Hepatocyte (in vitro differentiated cells): ENCODE data around the gene LCN1. TPM values are rescaled to one million over a fixed set of nuclear protein-coding genes. Genes with fewer than 3 reads are reported as not detected.
A peak's percentile ranks its signal among the peaks of the same experiment; 100 is the strongest.
"Not testable (repeated sequence)": the region's sequence is repeated elsewhere in the genome, so short reads cannot be mapped to it uniquely, and the experiment has no call there.

Experiments used
- DNase-seq: peaks from one replicate; pipeline ENCODE4 v3.0.0-alpha.2; 2016; ENCODE audit warnings: low spot score
- H2AFZ ChIP-seq: fragments of 200-600 bp; sonication (generic); 2 replicates; pipeline ENCODE4 v1.6.0; 2016; ENCODE audit warnings: antibody characterized with exemption, mild to moderate bottlenecking
- H3K27ac ChIP-seq: fragments of 200-600 bp; sonication (generic); 2 replicates; pipeline ENCODE4 v1.5.1; 2016; ENCODE audit warnings: mild to moderate bottlenecking
- H3K27me3 ChIP-seq: fragments of 200-600 bp; sonication (generic); 2 replicates; pipeline ENCODE4 v1.6.1; 2016
- H3K36me3 ChIP-seq: fragments of 200-600 bp; sonication (generic); replicated peaks from 2 replicates; pipeline ENCODE4 v1.5.1; 2016; ENCODE audit warnings: low read depth; ENCODE audit not compliant: insufficient read depth
- H3K4me1 ChIP-seq: fragments of 200-600 bp; sonication (generic); 2 replicates; pipeline ENCODE4 v1.5.1; 2016; ENCODE audit warnings: mild to moderate bottlenecking, moderate library complexity; ENCODE audit not compliant: insufficient read depth
- H3K4me2 ChIP-seq: fragments of 200-600 bp; sonication (generic); 2 replicates; pipeline ENCODE4 v1.6.0; 2016
- H3K4me3 ChIP-seq: fragments of 200-600 bp; sonication (generic); 2 replicates; pipeline ENCODE4 v1.5.1; 2016; ENCODE audit warnings: mild to moderate bottlenecking
- H3K79me2 ChIP-seq: fragments of 200-600 bp; sonication (generic); 2 replicates; pipeline ENCODE4 v1.6.0; 2017; ENCODE audit warnings: mild to moderate bottlenecking
- H3K9me2 ChIP-seq: fragments of 200-600 bp; sonication (generic); replicated peaks from 2 replicates; pipeline ENCODE4 v1.6.0; 2017; ENCODE audit warnings: mild to moderate bottlenecking; ENCODE audit not compliant: insufficient read depth
- H3K9me3 ChIP-seq: fragments of 200-600 bp; sonication (generic); 2 replicates; pipeline ENCODE4 v1.5.1; 2016; ENCODE audit warnings: low read depth, mild to moderate bottlenecking
- H4K20me1 ChIP-seq: fragments of 200-600 bp; sonication (generic); 2 replicates; pipeline ENCODE4 v1.6.0; 2016; ENCODE audit warnings: mild to moderate bottlenecking; ENCODE audit not compliant: insufficient read depth, poor library complexity, severe bottlenecking
- EZH2 ChIP-seq: fragments of 200-600 bp; sonication (generic); IDR thresholded peaks from 2 replicates; pipeline ENCODE4 v1.6.1; 2016; ENCODE audit warnings: antibody characterized with exemption, mild to moderate bottlenecking, borderline replicate concordance
- EZH2phosphoT487 ChIP-seq: fragments of 200-600 bp; sonication (generic); IDR thresholded peaks from one replicate; pipeline ENCODE4 v1.6.1; 2018; ENCODE audit warnings: antibody characterized with exemption, mild to moderate bottlenecking, low read depth, moderate library complexity; ENCODE audit not compliant: unreplicated experiment, severe bottlenecking
- WGBS: methylation state at CpG from one replicate; pipeline ENCODE4 v1.1.6; 2016; ENCODE audit warnings: low lambda C conversion rate; ENCODE audit errors: missing lambda C conversion rate; 5-methylcytosine and 5-hydroxymethylcytosine counted together
- polyA plus RNA-seq: library from polyadenylated mRNA; unstranded; fragments of >200 nt; fragmentation: Nextera tagmentation; extraction: Ambion mirVana; gene quantifications from 2 replicates; pipeline ENCODE4 v1.2.1, GENCODE V29; 2016
- total RNA-seq: library from RNA; depleted of rRNA; stranded (reverse); fragments of >200 nt; gene quantifications from 2 replicates; pipeline ENCODE4 v1.2.3, GENCODE V29; 2014
- TF ChIP-seq, protein P1 (sequence below): fragments of 200-600 bp; sonication (generic); IDR thresholded peaks from 2 replicates; pipeline ENCODE4 v1.5.1; 2016; ENCODE audit warnings: antibody characterized with exemption, mild to moderate bottlenecking; ENCODE audit not compliant: poor library complexity

The LCN1 gene
- total and polyA plus RNA-seq, 2 experiments from 2014 or later = not detected

DNA sequence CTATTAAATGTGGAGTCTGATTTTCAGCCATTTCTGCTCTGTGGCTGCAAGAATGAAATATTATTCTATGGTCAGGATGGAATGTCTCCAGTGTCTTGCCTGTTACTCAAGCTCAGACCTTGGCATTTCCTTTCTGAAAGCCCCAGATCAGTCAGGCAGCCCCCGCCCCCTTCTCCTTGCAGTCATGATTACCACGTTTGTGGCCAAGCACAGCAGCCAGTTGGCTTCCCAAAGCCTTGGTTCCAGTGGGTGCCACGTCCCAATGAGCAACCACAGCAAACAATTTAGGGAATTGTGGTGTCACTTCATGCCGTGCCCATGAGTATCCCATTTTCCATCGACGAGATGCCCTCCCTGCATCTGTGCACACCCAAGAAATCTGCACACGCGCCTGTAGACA lies 15.0 kb downstream of the LCN1 start:
- Histone ChIP-seq H3K27me3 (no peaks in the 10 kb centered on the region), H3K4me2 (no peak overlapping the region), H3K9me3 (no peaks in the 10 kb centered on the region), H3K36me3 (no peaks in the 10 kb centered on the region), H2AFZ (no peak overlapping the region), H4K20me1 (no peaks in the 10 kb centered on the region), H3K9me2 (no peaks in the 10 kb centered on the region), H3K4me3 (no peak overlapping the region), H3K27ac (no peak overlapping the region), H3K4me1 (no peaks in the 10 kb centered on the region), H3K79me2 (no peaks in the 10 kb centered on the region)
- 85% methylated on average over 8 of the region's 8 CpGs for WGBS
- TF ChIP-seq EZH2phosphoT487 = no peak
- TF ChIP-seq EZH2 = no peak
- TF ChIP-seq, protein P1, sequence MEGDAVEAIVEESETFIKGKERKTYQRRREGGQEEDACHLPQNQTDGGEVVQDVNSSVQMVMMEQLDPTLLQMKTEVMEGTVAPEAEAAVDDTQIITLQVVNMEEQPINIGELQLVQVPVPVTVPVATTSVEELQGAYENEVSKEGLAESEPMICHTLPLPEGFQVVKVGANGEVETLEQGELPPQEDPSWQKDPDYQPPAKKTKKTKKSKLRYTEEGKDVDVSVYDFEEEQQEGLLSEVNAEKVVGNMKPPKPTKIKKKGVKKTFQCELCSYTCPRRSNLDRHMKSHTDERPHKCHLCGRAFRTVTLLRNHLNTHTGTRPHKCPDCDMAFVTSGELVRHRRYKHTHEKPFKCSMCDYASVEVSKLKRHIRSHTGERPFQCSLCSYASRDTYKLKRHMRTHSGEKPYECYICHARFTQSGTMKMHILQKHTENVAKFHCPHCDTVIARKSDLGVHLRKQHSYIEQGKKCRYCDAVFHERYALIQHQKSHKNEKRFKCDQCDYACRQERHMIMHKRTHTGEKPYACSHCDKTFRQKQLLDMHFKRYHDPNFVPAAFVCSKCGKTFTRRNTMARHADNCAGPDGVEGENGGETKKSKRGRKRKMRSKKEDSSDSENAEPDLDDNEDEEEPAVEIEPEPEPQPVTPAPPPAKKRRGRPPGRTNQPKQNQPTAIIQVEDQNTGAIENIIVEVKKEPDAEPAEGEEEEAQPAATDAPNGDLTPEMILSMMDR = no peak
- DNase-seq = no peak

DNA sequence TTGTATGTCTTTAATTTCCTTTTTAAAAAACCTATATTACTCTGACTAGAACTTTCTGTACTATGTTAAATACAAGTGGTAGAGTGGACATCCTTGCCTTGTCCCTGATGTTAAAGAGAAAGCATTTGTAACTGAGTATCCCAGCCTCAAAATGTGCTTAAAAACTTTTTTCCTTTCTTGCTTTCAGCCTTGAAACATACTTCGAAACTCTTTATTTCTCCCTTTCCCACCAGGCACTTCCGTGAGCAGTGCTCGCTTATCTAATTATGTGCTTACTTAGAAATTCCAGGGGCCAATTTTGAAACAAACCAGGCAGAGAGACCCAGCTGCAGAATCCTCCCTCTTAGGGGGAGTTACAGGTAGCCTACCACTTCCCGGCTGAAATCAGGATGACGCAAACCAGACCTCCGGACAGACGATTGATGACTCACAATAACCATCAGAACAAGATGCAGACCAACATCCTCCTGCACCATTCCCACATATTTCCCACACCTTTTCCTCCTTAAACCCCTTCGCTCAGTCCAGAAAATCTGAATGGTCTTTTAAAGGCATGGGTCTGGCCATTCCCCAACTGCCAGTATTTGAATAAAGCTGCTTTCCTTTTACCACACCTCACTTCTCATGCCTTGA lies 22.1 kb downstream of the LCN1 start:
- H3K4me3 ChIP-seq, H3K9me3 ChIP-seq, H3K79me2 ChIP-seq, H3K4me1 ChIP-seq, H3K27me3 ChIP-seq, H3K9me2 ChIP-seq, H4K20me1 ChIP-seq, H2AFZ ChIP-seq, DNase-seq, H3K36me3 ChIP-seq: not testable (repeated sequence)
- Histone ChIP-seq H3K27ac (peak overlapping the region; percentile 62), H3K4me2 (peak overlapping the region; percentile 50)
- WGBS = 40% methylated on average over 8 of the region's 8 CpGs

DNA sequence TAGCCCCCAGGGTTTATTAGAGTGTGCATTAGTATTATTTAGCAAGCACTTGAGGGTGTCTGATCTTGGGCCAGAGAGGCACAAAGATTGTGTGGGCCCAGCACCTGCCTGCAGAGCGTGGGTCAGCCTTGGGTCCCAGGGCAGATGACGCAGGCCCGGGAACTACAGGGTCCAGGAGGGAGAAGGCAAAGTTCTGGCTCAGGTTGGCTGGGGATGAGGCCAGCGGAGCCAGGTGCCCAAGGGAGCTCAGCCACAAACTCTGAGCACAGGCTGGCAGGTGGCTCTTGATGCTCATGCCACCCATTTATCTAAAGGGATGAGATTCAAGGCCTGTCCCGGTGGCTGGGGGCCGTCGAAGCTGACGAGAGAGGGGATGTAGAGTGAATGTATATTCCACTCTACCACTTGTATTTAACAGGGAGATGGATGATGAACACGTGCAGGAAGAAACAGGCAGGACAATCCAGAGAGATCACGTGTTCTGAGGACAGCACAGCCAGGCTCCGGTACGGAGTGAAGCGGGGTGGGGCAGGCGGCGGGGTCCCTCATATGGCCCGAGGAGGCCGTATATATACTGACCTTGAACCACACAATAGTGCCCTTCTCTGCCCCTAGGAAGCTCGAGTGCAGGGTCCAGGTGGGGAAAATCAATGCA lies 23.9 kb downstream of the LCN1 start:
- Histone ChIP-seq H3K36me3 (no peaks in the 10 kb centered on the region), H3K4me1 (no peaks in the 10 kb centered on the region), H3K27ac (no peak overlapping the region), H3K4me2 (no peak overlapping the region), H3K27me3 (no peaks in the 10 kb centered on the region), H3K4me3 (no peak overlapping the region), H4K20me1 (no peaks in the 10 kb centered on the region), H3K79me2 (no peaks in the 10 kb centered on the region), H3K9me3 (no peaks in the 10 kb centered on the region), H2AFZ (no peak overlapping the region), H3K9me2 (no peaks in the 10 kb centered on the region)
- 88% methylated on average over 18 of the region's 18 CpGs for WGBS
- DNase-seq = no peak
- no peak for TF ChIP-seq EZH2
- TF ChIP-seq, protein P1 = no peak
- no peak for TF ChIP-seq EZH2phosphoT487

DNA sequence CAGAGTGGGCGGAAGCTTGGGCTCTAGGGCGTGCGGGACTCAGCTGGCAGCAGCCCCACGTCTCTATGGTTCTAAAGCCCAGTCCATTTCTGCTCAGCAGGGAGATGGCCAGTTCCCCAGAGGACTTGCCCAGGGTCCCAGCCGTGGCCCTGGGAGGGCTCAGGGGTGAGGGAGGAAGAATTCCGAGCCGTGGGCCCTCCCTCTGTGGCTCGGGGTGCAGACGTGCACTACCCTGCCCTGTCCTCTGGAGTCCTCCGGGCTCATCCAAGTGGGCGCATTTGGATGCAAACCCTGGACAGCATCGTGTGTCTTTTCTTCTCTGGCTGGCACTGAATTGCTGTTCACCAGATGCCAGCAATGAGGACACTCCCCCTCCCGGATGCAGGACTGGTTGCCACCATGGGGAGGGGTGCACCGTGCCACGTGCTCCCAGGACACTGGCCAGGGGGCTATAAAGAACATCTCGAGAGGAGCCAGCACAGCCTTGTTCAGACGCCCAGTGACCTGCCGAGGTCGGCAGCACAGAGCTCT lies 24.5 kb downstream of the LCN1 start, which contains the start of gene OBP2A:
Gene OBP2A, plus strand, starts transcription at position 481 of the 531 bp plus-strand sequence. CDS start 55 bp downstream, outside the sequence.
- not testable (repeated sequence) for H3K4me3 ChIP-seq, H3K4me1 ChIP-seq, H4K20me1 ChIP-seq, H3K4me2 ChIP-seq, H3K9me2 ChIP-seq, DNase-seq, H2AFZ ChIP-seq, H3K79me2 ChIP-seq, H3K27me3 ChIP-seq, H3K36me3 ChIP-seq, H3K27ac ChIP-seq, H3K9me3 ChIP-seq
- 88% methylated on average over 12 of the region's 19 CpGs for WGBS

DNA sequence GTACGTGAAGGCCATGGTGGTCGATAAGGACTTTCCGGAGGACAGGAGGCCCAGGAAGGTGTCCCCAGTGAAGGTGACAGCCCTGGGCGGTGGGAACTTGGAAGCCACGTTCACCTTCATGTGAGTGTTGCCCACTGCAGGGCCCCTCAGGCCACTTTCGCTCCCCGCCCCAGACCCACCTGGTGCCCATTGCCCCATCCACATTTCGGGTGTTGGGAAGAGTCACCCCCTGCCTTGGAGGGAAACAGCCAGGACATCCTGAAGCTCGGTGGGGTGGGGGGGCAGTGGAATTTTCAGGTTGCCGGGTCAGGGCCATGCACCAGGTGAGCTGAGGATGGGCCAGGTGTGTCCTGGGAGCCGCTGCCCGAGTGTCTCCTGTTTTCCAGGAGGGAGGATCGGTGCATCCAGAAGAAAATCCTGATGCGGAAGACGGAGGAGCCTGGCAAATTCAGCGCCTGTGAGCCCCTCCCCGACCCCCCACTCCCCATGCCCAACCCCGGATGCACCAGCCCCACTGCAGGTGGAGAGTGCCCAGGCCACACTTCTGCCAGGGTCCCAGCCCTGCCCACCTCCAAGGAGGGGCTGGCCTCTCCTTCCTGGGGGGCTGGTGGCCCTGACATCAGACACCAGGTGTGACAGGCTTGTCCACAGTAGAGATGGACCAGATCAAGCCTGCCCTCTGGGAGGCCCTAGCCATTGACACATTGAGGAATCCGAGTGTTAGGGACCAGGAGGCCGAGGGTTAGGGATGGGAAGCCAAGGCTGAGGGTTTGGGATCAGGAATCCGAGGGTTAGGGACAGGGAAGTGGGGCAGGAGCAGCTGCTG lies 25.8 kb downstream of the LCN1 start:
- not testable (repeated sequence) for H3K4me3 ChIP-seq, H3K9me2 ChIP-seq, DNase-seq, H3K4me2 ChIP-seq, H3K4me1 ChIP-seq, H3K9me3 ChIP-seq, H3K27me3 ChIP-seq, H4K20me1 ChIP-seq, H3K79me2 ChIP-seq, H3K36me3 ChIP-seq, H2AFZ ChIP-seq, H3K27ac ChIP-seq
- WGBS = 96% methylated on average over 16 of the region's 21 CpGs
